Spleen (tissue), 7 donors: ENCODE data around the gene AURKAIP1.

Experiments
- CTCF ChIP-seq, 11 experiments: fragments of 200-600 bp in 7 of 11; fragments of 450-650 bp in 4 of 11; sonication (generic) in 4 of 11; IDR thresholded peaks in 8 of 11; conservative IDR thresholded peaks in 3 of 11; 1 replicate in 7 of 11; 2 replicates in 4 of 11; pipeline versions ENCODE4 v1.4.0 to v1.8.0; 2016 to 2021; ENCODE audit warnings: antibody characterized with exemption in 11 of 11, inconsistent platforms in 4 of 11, mild to moderate bottlenecking in 1 of 11
- POLR2A ChIP-seq, 3 donors: fragments of 450-650 bp; IDR thresholded peaks; one replicate each; pipeline ENCODE4 v1.5.1; 2017; ENCODE audit warnings: antibody characterized with exemption in 3 of 3, mild to moderate bottlenecking in 1 of 3
- POLR2AphosphoS5 ChIP-seq, 3 donors: sonication (generic); formaldehyde crosslinking; IDR thresholded peaks; one replicate each; pipeline ENCODE4 v1.5.1; 2017; ENCODE audit warnings: antibody characterized with exemption in 3 of 3
- donor health status: DM: no; HTN: no; CAD: no; lungs with moderate emphysema.
- donor health status: DM: no; HTN: no; CAD: no.
- donor health status: DM: no; HTN: no; CAD: no.

GRCh38 chr1:1366699-1367066, 8.3 kb downstream of the AURKAIP1 start:
- no peak for TF ChIP-seq CTCF (IDR thresholded peaks at IDR 0.05 in 8 of 11, conservative IDR thresholded peaks at IDR 0.05 in 3 of 11)
- no peak for TF ChIP-seq POLR2A (IDR thresholded peaks at IDR 0.05)
- no peak for TF ChIP-seq POLR2AphosphoS5 (IDR thresholded peaks at IDR 0.05)
